NCI-H2081 (cell line): ENCODE results near the gene TMEM235.
"Not testable (repeated sequence)": the region's sequence is repeated elsewhere in the genome, so short reads cannot be mapped to it uniquely, and the experiment has no call there.

ENCODE experiments used
- DNase-seq, 2 experiments: peaks; one replicate each; lab custom pipeline; 2025; lab: John Stamatoyannopoulos, UW

Gene TMEM235

DNA sequence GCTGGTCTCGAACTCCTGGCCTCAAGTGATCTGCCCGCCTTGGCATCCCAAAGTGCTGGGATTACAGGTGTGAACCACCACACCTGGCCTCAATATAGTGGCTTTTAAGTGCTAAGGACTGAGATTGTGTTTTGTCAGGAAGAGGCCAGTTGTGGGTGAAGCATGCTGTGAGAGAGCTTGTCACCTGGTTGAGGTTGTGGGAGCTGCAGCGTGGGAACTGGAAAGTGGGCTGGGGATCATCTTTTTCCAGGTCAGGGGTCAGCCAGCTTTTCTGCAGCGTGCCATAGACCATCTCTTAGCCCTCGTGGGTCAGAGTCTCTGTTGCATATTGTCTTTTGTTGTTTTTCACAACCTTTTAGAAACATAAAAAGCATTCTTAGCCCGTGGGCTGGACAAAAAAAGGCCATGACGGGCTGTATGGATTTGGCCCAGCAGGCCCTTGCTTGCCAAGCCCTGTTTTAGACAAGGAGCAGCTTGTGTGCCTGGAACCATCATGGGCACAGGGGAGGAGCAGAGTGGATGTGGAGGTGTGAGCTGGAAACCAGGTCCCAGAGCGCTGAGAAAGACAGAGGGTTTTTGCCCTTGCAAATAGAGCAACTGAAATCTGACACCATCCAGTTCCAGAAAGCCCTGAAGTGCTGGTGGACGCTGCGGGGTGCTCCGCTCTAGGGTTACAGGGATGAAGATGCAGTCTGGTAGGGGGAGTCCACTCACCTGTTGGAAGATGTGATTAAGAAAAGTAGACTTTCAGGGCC is 11.9 kb upstream of the TMEM235 start:
- no peak for DNase-seq

DNA sequence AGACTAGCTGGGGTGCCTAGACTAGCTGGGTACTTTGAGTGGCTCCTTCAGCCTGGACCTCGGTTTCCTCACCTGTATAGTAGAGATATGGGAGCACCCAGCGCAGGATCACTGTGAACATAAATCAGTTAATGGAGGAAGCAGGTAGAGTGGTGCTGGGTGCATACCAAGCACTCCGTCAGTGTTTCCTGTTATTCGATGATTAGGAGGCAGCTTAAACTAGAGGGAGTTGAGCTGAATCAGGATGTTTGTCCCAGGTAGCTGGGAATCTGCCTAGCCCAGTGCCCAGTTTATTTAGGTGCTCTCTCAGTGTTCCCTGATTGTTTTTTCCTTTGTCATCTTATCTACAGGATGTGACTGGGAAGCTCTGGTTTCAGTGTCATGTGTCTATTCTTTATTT is 8.4 kb upstream of the TMEM235 start:
- DNase-seq = no peak

DNA sequence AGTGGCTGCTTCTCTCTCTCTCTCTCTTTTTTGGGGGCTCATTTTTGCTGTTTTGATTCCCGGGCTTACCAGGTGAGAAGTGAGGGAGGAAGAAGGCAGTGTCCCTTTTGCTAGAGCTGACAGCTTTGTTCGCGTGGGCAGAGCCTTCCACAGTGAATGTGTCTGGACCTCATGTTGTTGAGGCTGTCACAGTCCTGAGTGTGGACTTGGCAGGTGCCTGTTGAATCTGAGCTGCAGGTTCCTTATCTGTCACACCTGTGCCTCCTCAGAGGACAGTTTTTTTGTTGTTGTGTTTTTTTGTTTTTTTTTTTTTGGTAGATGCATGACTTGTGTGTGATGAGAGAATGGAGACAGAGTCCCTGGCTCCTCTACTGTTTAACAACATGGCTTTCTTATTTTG is 7.7 kb upstream of the TMEM235 start:
- DNase-seq = no peak

DNA sequence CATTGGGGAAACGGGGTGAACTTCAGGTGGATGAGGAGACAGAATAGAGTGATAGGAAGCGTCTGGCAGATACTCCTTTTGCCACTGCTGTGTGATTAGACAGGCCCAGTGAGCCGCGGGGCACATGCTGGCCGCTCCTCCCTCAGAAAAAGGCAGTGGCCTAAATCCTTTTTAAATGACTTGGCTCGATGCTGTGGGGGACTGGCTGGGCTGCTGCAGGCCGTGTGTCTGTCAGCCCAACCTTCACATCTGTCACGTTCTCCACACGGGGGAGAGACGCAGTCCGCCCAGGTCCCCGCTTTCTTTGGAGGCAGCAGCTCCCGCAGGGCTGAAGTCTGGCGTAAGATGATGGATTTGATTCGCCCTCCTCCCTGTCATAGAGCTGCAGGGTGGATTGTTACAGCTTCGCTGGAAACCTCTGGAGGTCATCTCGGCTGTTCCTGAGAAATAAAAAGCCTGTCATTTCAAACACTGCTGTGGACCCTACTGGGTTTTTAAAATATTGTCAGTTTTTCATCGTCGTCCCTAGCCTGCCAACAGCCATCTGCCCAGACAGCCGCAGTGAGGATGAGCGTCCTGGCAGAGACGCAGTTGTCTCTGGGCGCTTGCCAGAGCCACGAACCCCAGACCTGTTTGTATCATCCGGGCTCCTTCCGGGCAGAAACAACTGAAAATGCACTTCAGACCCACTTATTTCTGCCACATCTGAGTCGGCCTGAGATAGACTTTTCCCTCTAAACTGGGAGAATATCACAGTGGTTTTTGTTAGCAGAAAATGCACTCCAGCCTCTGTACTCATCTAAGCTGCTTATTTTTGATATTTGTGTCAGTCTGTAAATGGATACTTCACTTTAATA is 7.0 kb upstream of the TMEM235 start:
- DNase-seq = no peak

DNA sequence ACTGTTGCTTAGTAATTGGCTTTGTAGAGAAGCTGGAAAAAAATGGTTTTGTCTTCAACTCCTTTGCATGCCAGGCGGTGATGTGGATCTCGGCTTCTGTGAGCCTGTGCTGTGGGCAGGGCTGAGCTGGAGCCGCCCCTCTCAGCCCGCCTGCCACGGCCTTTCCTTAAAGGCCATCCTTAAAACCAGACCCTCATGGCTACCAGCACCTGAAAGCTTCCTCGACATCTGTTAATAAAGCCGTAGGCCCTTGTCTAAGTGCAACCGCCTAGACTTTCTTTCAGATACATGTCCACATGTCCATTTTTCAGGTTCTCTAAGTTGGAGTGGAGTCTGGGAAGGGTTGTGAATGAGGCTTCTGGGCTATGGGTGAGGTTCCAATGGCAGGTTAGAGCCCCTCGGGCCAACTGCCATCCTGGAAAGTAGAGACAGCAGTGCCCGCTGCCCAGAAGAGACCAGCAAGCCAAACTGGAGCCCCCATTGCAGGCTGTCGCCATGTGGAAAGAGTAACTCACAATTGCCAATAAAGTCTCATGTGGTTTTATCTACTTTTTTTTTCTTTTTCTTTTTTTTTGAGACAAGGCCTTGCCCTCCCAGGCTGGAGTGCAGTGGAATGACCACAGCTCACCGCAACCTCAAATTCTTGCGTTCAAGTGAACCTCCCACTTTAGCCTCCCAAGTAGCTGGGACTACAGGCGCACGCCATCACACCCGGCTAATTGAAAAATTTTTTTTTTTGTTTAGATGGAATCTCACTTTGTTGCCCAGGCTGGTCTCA is 6.2 kb upstream of the TMEM235 start:
- DNase-seq = no peak

DNA sequence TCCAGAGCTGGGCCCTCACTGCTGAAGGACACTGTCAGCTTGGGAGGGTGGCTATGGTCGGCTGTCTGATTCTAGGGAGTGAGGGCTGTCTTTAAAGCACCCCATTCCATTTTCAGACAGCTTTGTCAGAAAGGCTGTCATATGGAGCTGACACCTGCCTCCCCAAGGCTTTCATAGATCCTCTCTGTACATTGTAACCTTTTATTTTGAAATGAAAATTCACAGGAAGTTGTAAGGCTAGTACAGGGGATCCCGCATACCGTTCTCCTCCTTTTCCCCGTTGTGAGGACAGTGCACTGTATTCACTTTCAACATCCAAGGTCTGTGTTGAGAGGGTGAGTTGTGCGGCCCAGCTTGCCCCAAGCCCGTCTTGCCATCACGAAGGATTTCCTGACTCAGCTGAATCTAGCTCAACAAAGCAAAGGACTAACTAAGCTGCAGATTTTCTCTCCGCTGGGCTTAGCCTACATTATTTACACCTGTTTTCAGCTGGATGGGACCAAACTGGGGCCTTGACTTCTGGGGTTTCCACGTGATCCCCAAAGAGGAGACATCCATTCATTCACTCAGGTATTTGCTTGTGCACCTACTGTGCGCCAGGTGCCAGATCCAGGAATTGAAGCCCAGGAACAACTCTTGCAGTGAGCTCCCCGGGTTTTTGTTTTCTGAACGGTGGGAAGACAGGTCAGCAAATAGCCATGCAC is 5.2 kb upstream of the TMEM235 start:
- no peak for DNase-seq

DNA sequence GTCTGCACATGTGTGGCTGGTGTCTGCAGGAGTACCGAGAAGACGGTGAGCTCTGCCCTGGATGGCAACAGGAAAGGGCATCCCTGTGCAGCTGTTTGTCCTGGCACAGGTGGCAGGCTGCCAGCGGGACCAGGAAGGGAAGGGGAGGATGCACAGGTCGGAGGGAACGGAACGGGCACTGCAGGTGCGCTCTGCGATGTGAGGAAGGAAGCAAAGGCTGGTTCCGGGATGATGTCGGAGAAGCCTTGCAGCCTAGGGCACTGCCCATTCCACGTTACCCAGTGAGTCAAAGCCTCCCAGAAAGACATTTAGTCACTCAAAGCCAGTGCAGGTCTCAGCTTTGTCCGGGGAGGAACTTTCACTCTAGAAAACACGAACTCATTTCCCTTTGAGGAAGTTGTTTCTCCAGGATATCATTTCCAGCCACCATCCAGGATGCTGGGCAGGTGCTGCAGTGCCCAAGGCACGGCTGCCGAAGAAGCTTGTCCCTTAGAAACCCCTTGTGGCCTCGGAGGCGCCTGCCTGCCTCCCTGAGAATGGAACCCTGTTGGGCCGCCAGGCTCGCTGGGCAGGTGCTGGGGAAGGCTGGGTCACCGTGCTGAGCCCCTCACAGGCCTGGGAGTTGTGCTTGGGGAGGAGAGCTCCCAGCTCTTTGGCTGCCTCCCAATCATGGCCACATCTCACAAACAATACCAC is 4.5 kb upstream of the TMEM235 start:
- DNase-seq = peak; percentile 12 to 60

DNA sequence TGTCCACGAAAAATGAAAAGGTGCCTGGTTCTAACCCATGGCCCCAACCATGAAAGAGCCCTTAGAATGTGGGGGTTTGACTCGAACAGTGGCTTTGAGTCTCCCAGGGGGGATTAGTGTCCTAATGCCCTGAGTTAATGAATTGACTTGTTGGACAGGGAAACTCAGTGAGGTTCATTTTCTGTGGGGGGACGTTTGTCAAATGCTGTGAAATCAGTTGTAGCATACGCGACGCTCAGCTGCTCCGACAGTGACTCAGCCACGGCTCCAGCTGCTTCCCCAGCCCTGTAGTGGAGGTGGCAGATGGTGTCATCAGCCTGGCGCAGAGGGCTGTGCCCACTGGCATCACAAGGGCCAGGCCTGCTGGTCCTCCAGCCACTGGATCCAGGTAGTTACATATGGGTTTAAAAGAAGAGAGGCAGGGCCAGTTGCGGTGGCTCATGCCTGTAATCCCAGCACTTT is 3.9 kb upstream of the TMEM235 start:
- no peak for DNase-seq

DNA sequence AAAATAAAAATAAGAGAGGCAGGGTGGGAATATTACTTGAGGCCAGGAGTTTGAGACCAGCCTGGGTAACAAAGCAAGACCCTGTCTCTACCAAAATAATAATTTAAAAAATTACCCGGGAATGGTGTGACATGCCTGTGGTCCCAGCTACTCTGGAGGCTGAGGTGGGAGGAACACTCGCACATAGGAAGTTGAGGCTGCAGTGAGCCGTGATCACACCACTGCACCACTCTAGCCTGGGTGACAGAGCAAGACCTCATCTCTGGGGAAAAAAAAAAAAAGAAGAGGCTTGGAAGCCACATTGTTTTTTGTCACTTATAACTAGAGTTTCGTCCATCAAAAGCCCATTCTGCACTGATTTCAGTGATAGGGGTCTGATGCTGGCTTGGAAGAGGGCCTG is 3.3 kb upstream of the TMEM235 start:
- DNase-seq = no peak

DNA sequence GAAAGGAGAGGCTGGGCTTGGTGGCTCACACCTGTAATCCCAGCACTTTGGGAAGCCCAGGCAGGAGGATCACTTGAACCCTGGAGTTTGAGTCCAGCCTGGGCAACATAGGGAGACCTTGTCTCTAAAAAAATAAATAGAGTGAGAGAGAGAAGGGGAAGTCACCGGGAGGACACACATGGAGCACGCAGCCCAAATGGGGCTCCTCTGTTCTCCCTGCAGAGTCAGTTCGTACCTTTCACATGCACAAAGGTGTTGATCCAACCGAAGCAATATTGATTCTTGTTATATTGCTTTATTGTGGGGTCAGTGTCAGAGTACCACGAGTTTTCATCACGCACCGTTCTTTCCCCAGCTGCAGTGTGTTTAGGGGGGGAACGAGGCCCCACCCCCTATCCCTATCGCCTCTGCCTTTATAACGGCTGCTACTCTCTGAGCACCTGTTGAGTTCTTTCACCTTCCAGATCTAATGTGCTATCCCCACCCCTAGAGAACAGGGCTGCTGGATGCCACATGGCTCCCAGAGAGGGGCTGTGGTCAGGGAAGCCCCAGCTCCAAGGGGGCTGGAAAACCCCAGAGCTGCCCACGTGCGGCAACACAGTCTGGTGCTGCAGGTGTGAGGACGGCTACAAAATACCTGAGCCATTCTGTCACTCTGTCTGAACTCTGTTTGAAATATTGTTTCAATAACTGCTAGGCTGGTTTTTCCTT is 1.0 kb upstream of the TMEM235 start:
- DNase-seq = no peak

DNA sequence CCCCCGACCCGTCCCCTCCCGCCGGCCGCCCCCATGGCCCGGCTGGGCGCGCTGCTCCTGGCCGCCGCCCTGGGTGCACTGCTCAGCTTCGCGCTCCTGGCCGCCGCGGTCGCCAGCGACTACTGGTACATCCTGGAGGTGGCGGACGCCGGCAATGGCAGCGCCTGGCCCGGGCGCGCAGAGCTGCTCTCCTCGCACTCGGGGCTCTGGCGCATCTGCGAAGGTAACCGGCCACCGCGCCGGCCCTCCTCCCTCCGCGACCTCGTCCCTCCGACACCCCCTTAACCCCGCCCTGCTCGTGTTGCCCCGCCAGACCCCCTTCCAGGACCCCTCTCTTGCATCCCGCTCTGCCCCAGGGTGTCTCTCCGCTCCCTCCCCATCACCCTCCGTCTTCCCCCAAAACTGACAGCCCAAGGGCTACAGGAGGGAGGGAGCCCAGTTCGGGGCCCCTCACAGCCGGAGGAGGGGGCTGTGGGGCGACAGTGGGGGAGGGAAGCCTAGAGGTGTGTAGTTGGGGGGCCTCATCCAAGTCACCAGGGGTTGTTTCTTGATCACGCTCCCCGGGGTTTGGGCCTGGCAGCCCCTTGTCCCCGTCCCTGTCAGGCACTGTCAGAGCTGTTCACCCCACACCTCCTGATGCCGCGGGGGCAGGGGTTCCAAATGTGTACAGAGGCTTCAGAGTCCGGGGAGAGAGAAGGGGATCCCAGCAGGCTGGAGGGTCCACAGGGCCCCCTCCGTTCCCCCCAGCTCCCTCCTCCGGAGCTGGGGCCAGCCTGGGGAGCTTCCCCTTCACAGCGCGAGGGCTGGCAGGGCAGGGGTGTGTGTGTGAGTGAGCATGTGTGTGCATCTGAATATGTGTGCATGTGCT is 794 bp downstream of the TMEM235 start:
- DNase-seq = no peak

DNA sequence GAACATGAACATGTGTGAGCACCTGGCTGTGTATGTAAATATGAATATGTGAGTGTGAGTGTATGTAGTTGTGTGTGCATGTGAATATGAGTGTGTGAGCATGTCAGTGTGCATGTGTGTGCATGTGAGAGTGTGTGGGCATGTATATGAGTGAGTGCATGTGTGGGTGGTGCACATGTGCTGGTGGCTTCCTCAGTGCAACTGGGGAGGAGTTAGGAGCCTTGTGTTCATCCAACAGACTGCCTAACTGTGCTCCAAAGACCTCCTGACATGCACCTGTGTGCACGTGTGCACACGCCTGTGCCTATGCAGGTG is 1.4 kb downstream of the TMEM235 start:
- DNase-seq = no peak

DNA sequence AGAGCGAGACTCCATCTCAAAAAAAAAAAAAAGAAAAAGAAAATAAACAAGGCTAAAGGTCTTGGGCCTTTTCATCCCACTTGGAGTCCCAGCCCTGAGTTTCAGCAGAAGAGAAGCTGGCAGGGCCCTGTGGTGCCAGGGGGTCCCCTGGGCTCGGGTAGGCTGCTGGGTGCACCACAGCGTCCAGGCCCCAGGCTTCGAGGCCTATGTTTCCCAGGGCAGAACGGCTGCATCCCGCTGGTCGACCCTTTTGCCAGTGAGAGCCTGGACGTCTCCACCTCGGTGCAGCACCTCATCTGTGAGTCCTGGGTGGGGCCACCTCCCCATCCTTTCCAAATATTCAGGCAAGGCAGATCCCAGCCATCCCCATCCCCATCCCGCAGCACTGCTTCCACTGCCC is 2.2 kb downstream of the TMEM235 start:
- DNase-seq = no peak

DNA sequence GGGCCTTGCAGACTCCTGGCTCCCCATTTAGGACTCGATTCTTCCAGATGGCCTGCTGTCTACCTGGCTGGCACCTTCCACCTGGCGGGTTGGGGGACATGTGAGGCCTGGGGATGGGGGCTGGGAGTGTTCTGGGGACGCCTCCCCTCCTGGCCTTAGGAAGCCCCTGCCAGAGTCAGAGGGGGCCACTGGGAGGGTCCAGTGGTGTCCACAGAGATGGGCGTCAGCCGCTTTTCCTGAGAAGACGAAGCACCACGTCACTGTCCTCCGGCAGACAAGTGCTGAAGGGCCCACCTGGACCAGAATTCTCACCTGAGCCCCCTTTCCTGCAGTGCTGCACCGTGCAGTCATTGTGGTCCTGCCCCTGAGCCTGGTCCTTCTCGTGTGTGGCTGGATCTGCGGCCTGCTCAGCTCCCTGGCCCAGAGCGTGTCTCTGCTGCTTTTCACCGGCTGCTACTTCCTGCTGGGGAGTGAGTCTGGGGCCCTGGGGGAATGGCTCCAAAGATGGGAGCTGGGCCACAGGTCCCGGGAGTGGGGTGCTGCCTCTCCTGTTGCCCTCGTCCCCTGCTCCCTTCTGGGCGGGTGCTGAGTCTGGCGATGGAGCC is 2.9 kb downstream of the TMEM235 start:
- no peak for DNase-seq

DNA sequence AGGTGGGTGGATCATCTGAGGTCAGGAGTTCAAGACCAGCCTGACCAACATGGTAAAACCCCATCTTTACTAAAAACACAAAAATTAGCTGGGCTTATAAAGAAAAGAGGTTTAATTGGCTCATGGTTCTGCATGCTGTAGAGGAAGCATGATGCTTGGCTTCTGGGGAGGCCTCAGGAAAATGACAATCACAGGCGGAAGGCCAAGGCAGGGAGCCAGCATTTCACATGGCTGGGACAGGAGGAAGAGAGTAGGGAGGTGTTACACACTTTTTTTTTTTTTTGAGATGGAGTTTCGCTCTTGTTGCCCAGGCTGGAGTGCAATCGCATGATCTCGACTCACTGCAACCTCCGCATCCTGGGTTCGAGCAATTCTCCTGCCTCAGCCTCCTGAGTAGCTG is 3.6 kb downstream of the TMEM235 start:
- DNase-seq = not testable (repeated sequence)

DNA sequence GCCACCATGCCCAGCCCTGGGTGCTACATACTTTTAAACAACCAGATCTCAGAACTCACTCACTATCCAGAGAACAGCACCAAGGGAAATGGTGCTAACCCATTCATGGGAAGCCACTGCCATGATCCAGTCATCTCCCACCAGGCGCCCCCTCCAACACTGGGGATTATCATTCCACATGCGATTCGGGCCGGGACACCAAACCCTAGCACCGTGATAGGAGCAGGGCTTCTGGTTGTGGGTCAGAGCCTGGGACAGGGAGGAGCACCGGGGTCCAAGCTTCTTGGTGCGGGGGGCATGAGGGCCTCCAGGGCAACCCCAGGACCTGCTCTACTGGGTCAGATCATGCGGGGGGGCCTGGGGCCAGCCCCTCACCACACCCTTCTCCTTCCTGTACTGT is 4.5 kb downstream of the TMEM235 start:
- DNase-seq = no peak

DNA sequence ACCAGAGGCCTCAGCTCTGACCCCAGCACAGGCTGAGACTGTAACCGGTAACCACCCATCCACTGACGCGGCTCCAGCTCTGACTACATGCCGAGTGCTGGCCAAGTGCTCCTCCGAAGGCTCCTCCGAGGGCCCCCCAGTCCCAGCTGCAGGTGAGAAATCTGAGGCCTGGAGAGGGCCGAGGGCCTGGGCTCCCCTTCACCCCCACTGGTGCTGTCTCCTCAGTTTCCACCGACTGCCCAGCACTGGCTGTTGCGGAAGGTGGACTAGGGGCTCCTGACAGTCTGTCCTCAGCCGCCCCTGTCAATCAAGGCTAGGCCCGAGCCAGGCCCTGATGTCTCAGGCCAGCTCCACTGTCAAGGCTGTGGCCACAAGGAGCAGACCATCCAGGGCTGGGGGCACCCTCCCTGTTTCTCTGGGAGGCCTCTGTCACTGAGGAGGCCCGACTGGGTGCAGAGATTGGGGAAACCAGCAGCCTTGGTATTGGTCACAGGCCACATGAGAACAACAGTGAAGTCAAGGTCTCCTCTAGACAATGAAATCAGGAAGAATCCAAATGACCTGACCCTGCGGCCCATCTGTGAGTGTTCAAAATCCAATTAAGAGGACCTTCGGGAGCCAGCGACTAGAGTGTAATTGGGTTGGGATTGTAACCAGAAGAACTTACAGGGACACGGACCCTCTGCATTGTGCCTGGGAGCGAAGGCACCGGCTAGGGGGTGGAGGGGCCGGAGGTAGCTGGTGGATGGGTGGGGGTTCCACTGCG is 5.1 kb downstream of the TMEM235 start:
- no peak for DNase-seq

DNA sequence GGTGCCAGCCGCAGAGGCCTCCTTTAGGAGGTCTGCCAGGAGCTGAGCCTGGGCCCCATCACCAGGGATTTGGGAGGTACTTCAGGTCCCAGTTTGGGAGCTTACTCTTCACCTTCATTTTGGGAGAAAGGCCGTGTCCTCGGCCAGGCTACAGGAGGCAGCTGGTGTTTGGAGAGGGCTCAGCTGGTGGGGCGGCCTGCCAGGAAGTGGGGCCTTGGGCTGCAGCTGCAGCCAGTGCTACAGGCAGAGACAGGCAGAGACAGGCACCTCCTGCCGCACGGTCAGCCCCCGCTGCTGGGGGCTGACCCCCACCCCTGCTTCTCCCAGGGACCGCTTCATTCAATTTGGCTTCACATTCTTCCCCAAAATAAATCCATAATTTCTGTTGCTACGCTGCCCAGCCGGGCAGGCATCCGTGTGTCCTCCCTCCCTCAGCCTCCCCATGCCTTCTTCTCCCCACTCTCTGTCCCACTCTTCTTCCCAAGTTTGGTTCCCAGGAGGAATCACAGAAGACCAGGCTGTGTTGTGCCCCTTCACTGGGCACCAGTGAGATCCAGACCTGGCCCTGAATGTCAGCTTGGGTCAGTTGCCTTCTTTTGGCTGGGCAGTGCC is 6.1 kb downstream of the TMEM235 start:
- peak in 1 of 2 experiments; percentile 32 for DNase-seq
